ENCODE data around the gene RNF144A. TPM values are rescaled to one million over a fixed set of nuclear protein-coding genes. Genes with fewer than 3 reads are reported as not detected.

RNF144A gene
- total RNA-seq, 2 experiments from 2014 or later, result 20.0 to 35.5 TPM

DNA sequence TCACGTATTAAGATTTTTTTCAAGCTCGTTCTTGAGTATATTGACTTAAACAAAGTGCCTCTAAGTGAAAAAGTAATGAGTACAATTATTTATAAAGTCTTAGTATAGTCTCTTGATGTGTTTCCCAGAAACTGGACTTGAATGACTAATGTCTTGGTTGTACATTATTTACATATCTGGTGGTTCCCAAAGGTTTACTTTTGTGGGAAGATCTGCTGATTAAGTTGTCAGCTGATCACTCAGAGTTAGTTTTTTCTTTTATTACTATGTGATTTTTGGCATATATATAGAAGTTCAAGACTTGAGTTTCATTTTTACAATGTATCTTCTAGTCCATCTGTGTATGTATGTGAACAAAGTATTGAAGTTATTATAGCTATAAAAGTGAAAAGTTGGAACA lies 29.5 kb downstream of the RNF144A start:
- CTCF ChIA-PET, result interaction anchor here (1.0 to 1.9 kb wide), 4 partner anchors 17 to 30 kb away, joined by 3 to 6 read pairs (median 4); no protein-coding TSS in a partner anchor
- peaks cover 57% of the 10 kb centered on the region for H3K4me1 Mint-ChIP-seq
- DNase-seq (no peak), ATAC-seq (no peak)
- no peak overlapping the region for H3K4me3 Mint-ChIP-seq
- H3K27me3 Mint-ChIP-seq, result no peaks in the 10 kb centered on the region
- peaks cover 40% of the 10 kb centered on the region for H3K36me3 Mint-ChIP-seq
- H3K27ac Mint-ChIP-seq, result no peak overlapping the region
- H3K9me3 Mint-ChIP-seq (ENCODE audit: low read depth), result no peaks in the 10 kb centered on the region

DNA sequence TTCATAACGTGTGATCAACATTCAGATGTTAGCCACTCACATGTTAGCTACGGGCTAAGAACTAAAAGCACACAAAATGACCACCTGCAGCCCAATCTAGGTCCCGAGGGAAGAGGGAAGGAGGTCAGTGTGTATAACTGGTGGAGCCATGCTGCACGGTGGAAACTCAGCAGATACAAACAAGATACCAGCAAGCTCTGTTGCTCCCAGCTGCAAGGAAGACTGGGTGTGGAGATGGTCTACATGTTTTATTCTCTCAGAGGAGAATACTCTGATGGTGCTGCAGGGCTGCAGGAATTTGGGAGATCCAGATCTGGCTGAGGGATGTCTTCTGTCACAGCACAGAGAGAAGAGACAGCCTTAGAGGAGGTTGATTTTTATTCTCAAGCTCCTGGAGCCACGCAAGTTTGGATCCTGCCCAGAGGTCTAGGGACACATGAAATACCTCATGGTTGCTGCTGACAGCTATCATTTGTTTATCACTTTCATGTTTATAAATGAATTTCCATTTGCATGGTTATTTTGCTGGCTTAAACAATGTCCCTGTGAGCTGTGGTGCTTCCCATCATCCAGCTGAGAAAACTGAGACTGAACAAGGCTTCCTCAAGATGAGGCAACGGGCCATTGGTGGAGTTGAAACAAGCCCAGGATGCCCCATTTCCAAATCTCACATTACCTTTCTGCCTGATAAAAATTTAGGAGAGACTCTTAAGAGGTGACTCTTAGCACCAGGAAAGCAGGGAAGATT lies 30.9 kb downstream of the RNF144A start:
- H3K9me3 Mint-ChIP-seq (ENCODE audit: low read depth), result no peaks in the 10 kb centered on the region
- ATAC-seq (no peak), DNase-seq (no peak)
- peaks cover 54% of the 10 kb centered on the region for H3K4me1 Mint-ChIP-seq
- H3K4me3 Mint-ChIP-seq, result no peak overlapping the region
- no peaks in the 10 kb centered on the region for H3K27me3 Mint-ChIP-seq
- H3K27ac Mint-ChIP-seq, result no peak overlapping the region
- peaks cover 31% of the 10 kb centered on the region for H3K36me3 Mint-ChIP-seq
- CTCF ChIA-PET, result interaction anchor here (1.0 to 1.9 kb wide), 3 partner anchors 18 to 96 kb away, joined by 3 to 6 read pairs (median 5); no protein-coding TSS in a partner anchor

DNA sequence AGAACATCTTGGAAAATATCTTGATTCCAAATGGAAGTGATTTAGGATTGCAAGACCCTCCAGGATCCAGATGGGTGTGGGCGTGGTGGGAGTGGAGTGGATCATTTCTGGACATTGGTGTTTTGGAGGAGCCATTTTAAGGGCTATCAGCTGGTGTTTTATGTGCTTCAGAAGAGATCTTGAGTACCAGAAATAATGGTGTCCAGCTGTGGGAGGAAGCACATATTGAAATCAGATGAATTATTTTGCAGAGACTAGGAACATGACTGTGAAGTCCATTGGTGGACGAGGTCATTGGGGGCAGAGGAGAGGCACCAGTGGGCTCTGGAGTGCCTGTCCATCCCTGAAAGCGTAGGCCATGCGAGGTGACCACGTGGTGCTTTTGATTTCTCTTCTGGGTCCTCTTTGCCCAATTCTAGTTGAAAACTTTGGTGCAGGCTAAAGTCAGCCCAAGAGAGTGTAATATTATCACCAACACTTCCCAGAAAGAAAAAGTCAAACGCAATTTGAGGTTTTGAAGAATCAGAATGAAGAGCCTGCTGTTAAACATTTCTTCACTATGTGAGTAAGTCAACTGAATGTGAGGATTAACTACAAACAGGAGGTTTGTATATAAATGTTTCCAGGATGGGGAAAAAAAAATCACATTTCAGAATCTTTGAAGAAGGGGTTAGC lies 31.6 kb downstream of the RNF144A start:
- Mint-ChIP-seq H3K9me3 (ENCODE audit: low read depth) (no peaks in the 10 kb centered on the region), H3K27ac (no peak overlapping the region), H3K4me1 (peaks cover 48% of the 10 kb centered on the region), H3K4me3 (no peak overlapping the region), H3K27me3 (no peaks in the 10 kb centered on the region), H3K36me3 (peaks cover 24% of the 10 kb centered on the region)
- CTCF ChIA-PET, result interaction anchor here (1.0 to 1.3 kb wide), 2 partner anchors 32 to 95 kb away, joined by 3 to 5 read pairs; no protein-coding TSS in a partner anchor
- ATAC-seq (no peak), DNase-seq (no peak)

DNA sequence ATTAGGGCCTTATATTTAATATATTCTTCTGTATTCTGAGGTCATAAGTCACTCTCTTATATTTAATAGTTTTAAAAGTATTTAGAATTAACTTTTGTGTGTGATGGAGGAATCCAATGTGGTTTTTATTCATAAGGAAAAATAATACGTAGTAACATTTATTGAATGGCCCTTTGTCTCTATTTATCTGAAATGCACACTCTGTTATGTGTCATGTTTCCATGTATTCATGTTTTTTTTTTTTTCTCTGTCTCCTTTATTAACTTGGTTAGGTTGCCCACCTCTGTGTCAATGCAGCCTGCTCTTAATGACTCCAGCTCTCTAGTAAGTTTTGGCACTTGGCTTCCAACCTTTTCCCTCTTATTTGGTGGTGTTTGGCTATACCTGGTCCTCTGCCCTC lies 33.8 kb downstream of the RNF144A start:
- CTCF ChIA-PET, result no interaction called here
- Mint-ChIP-seq H3K4me1 (peaks cover 31% of the 10 kb centered on the region), H3K36me3 (peaks cover 14% of the 10 kb centered on the region), H3K27me3 (no peaks in the 10 kb centered on the region), H3K4me3 (no peak overlapping the region), H3K9me3 (ENCODE audit: low read depth) (no peaks in the 10 kb centered on the region), H3K27ac (no peak overlapping the region)
- ATAC-seq (no peak), DNase-seq (no peak)

GRCh38 chr2:6952101-6952500 lies 34.9 kb downstream of the RNF144A start:
- DNase-seq (no peak), ATAC-seq (no peak)
- Mint-ChIP-seq H3K9me3 (ENCODE audit: low read depth) (no peaks in the 10 kb centered on the region), H3K4me3 (no peak overlapping the region), H3K4me1 (peaks cover 30% of the 10 kb centered on the region), H3K27me3 (no peaks in the 10 kb centered on the region), H3K27ac (no peak overlapping the region), H3K36me3 (peaks cover 14% of the 10 kb centered on the region)
- CTCF ChIA-PET, result no interaction called here

DNA sequence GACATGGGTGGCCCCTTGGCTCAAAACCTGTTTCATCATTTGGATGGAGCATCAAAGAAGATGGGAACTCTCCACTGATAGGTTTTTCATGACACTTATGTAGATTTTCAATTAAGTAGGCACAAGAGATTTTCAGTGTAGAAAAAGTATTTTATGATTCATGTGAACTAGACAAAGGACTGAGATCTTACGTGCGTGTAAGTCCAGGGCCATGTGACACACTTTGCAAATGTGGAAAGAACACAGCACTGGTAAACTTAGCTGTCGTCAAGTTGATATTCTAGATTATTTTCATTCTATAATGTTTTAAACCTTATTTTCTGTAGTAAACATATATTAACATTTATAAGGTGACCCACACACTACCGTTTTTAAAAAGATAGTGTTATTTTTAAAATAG lies 37.4 kb downstream of the RNF144A start:
- no peak overlapping the region for H3K27ac Mint-ChIP-seq
- peaks cover 5% of the 10 kb centered on the region for H3K36me3 Mint-ChIP-seq
- no peaks in the 10 kb centered on the region for H3K27me3 Mint-ChIP-seq
- H3K4me3 Mint-ChIP-seq, result no peak overlapping the region
- no peak for DNase-seq
- ATAC-seq, result no peak
- H3K9me3 Mint-ChIP-seq (ENCODE audit: low read depth), result no peaks in the 10 kb centered on the region
- CTCF ChIA-PET, result no interaction called here
- H3K4me1 Mint-ChIP-seq, result peaks cover 15% of the 10 kb centered on the region

GRCh38 chr2:6955511-6956136 lies 38.4 kb downstream of the RNF144A start:
- Mint-ChIP-seq H3K4me1 (peaks cover 10% of the 10 kb centered on the region), H3K4me3 (no peak overlapping the region), H3K27me3 (no peaks in the 10 kb centered on the region), H3K27ac (no peak overlapping the region), H3K36me3 (peaks cover 3% of the 10 kb centered on the region), H3K9me3 (ENCODE audit: low read depth) (no peaks in the 10 kb centered on the region)
- ATAC-seq (no peak), DNase-seq (no peak)
- CTCF ChIA-PET, result interaction anchor here (0.9 to 1.4 kb wide), 2 partner anchors 59 to 88 kb away, joined by 3 to 6 read pairs; no protein-coding TSS in a partner anchor

DNA sequence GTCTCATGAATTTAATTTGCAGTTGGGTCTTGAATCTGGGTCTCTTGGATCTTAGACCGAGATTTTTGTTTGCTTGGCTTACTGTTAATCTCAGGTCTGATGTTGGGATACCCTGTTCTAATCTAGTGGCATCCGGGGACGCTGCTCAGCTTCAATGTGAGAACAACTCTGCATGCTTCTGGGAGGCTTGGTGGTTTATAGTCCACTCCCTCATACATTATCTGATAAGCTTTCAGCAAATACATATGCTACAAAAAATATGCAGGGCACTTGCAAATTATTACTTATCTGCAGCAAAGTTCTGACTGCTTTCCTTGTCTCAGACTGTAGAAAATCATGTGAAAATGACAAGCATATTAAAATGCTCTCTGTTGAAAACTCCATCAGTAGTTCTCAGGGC lies 39.4 kb downstream of the RNF144A start:
- Mint-ChIP-seq H3K36me3 (peaks cover 3% of the 10 kb centered on the region), H3K4me3 (no peak overlapping the region), H3K27ac (no peak overlapping the region), H3K27me3 (no peaks in the 10 kb centered on the region), H3K9me3 (ENCODE audit: low read depth) (no peaks in the 10 kb centered on the region), H3K4me1 (peaks cover 5% of the 10 kb centered on the region)
- DNase-seq (peak; percentile 1), ATAC-seq (no peak)
- CTCF ChIA-PET, result interaction anchor here (1.4 to 1.6 kb wide), 2 partner anchors 59 to 87 kb away, joined by 5 to 6 read pairs; no protein-coding TSS in a partner anchor

DNA sequence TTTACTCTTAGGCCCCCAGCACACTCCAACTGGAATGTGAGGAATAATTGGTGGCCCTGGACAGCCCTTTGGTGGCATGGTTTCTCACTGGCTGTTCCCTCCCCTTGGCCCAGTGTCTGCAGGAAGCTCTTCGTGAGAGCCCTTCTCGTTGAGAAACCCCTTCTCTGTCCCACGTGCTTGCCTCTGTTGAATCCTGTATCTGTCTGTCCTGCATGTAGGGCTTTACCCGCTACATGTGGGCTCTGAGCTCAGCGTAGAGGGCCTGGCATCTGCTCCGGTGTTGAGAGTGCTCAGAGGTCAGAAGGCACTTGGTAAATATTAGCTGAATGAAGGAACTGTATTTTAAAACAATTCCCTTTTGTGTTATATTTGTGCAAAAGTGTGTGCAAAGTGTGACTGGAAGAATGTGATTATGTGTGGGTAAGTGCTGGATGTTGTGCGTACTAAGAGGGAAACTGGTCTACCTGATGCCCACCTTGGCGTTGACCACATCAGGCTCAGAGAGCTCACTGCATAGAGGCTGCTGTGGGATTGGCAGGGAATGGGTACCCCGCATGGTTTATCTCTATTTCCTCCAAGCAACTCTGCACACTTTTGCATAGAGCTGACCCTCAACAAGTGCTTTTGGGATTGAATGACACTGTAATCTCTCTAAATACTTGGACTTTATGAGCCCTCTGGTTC lies 40.0 kb downstream of the RNF144A start:
- ATAC-seq (no peak), DNase-seq (peak; percentile 28)
- H3K27me3 Mint-ChIP-seq, result no peaks in the 10 kb centered on the region
- H3K27ac Mint-ChIP-seq, result no peak overlapping the region
- H3K9me3 Mint-ChIP-seq (ENCODE audit: low read depth), result no peaks in the 10 kb centered on the region
- H3K4me1 Mint-ChIP-seq, result peaks cover 5% of the 10 kb centered on the region
- H3K4me3 Mint-ChIP-seq, result no peak overlapping the region
- CTCF ChIA-PET, result interaction anchor here (1.6 kb wide), 1 partner anchor 60 kb away, joined by 5 read pairs; no protein-coding TSS in a partner anchor
- H3K36me3 Mint-ChIP-seq, result peaks cover 4% of the 10 kb centered on the region

- CTCF ChIA-PET, result interaction anchor here (1.6 kb wide), 1 partner anchor 61 kb away, joined by 5 read pairs; no protein-coding TSS in a partner anchor
- no peaks in the 10 kb centered on the region for H3K9me3 Mint-ChIP-seq (ENCODE audit: low read depth)
- H3K27ac Mint-ChIP-seq, result no peak overlapping the region
- H3K36me3 Mint-ChIP-seq, result peaks cover 3% of the 10 kb centered on the region
- no peak for ATAC-seq
- H3K27me3 Mint-ChIP-seq, result no peaks in the 10 kb centered on the region
- no peak overlapping the region for H3K4me3 Mint-ChIP-seq
- peaks cover 5% of the 10 kb centered on the region for H3K4me1 Mint-ChIP-seq
- DNase-seq, result peak; percentile 30
These were observed 40.9 kb downstream of the RNF144A start for GRCh38 chr2:6957910-6958615.

DNA sequence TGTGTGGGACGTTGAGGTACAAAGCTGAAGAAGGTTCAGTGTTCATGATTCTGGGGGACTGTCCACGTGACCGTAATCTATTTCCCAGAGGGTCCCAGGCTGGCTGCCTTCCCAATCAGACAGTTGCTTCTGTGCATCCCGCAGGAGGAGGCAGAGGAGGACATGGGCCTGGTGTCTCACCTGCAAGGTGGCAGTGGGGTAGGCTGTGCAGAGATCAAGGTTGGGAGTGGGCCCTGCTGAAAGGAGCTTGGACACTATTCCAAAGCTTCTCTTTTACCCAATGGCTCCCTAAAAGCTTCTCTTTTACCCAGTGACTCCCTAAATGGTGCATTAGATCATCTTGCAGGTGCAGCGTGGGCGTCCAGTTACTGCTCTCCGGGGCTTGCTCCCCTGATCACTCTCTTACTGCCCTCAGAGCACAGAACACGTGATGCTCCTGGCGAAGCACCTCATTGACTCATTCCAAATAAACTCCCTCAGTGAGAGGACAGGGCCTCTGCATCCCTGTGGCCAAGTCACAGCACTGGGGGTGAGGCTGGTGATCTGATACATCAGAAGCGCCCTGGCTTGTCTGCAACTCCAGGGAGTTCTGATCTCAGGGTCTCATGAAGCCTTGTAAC lies 41.5 kb downstream of the RNF144A start:
- peak; percentile 28 for DNase-seq
- peaks cover 5% of the 10 kb centered on the region for H3K4me1 Mint-ChIP-seq
- ATAC-seq, result no peak
- peaks cover 3% of the 10 kb centered on the region for H3K36me3 Mint-ChIP-seq
- H3K27ac Mint-ChIP-seq, result no peak overlapping the region
- CTCF ChIA-PET, result no interaction called here
- no peaks in the 10 kb centered on the region for H3K27me3 Mint-ChIP-seq
- H3K9me3 Mint-ChIP-seq (ENCODE audit: low read depth), result no peaks in the 10 kb centered on the region
- H3K4me3 Mint-ChIP-seq, result no peak overlapping the region

GRCh38 chr2:6959751-6960150 lies 42.5 kb downstream of the RNF144A start:
- ATAC-seq (no peak), DNase-seq (peak; percentile 12)
- Mint-ChIP-seq H3K27me3 (no peaks in the 10 kb centered on the region), H3K4me3 (no peak overlapping the region), H3K36me3 (peaks cover 6% of the 10 kb centered on the region), H3K4me1 (peaks cover 5% of the 10 kb centered on the region), H3K9me3 (ENCODE audit: low read depth) (no peaks in the 10 kb centered on the region), H3K27ac (no peak overlapping the region)
- CTCF ChIA-PET, result no interaction called here
